Measurements from ENCODE around the gene IFTAP. TPM values are rescaled to one million over a fixed set of nuclear protein-coding genes. Genes with fewer than 3 reads are reported as not detected.
A peak's percentile ranks its signal among the peaks of the same experiment; 100 is the strongest.

The IFTAP gene
- total RNA-seq, 1 experiment from 2014 or later: 25.3 TPM

- no peak for DNase-seq (ENCODE audit: low spot score)
- Histone ChIP-seq H3K4me1 (ENCODE audit: insufficient read depth, low read length, poor library complexity, severe bottlenecking) (no peaks in the 10 kb centered on the region), H3K27me3 (replicated peaks; ENCODE audit: insufficient read depth, low read depth, low read length, poor library complexity) (peaks cover 16% of the 10 kb centered on the region), H3K9me3 (ENCODE audit: low read depth, low read length, poor library complexity, severe bottlenecking) (no peaks in the 10 kb centered on the region), H3K36me3 (ENCODE audit: insufficient read depth, low read length, poor library complexity, severe bottlenecking) (no peaks in the 10 kb centered on the region), H3K4me3 (ENCODE audit: low read depth, low read length, poor library complexity, severe bottlenecking) (no peak overlapping the region), H3K27ac (ENCODE audit: low read depth, low read length, poor library complexity, severe bottlenecking) (no peak overlapping the region)
- no TSS peak for BruUV-seq (replicated peaks)
- intact Hi-C loops (cut with micrococcal nuclease; ENCODE audit: unreplicated experiment): no loop called here
- ChIA-PET POLR2A (ENCODE audit: low non-redundant PET) (no interaction called here), CTCF (no interaction called here)
- no peak for TF ChIP-seq CTCF (conservative IDR thresholded peaks at IDR 0.05; ENCODE audit: low read depth, low read length)
- no peak for TF ChIP-seq EZH2 (IDR thresholded peaks at IDR 0.05; ENCODE audit: borderline replicate concordance, low read depth, low read length, poor library complexity, severe bottlenecking)
Measured at GRCh38 chr11:36557991-36558390, 36.3 kb upstream of the IFTAP start.

- POLR2A ChIA-PET (ENCODE audit: low non-redundant PET): no interaction called here
Measured at GRCh38 chr11:36558571-36559413, 35.5 kb upstream of the IFTAP start.

GRCh38 chr11:36564376-36565030 is 29.8 kb upstream of the IFTAP start:
- H3K36me3 ChIP-seq (ENCODE audit: insufficient read depth, low read length, poor library complexity, severe bottlenecking): no peaks in the 10 kb centered on the region
- ChIA-PET CTCF (interaction anchor here (0.5 to 6.3 kb wide), 16 partner anchors 10 to 272 kb away, joined by 3 to 115 read pairs (median 4); no protein-coding TSS in a partner anchor), POLR2A (ENCODE audit: low non-redundant PET) (no interaction called here)
- peak; percentile 94 for DNase-seq (ENCODE audit: low spot score)
- no peak overlapping the region for H3K27ac ChIP-seq (ENCODE audit: low read depth, low read length, poor library complexity, severe bottlenecking)
- H3K27me3 ChIP-seq (replicated peaks; ENCODE audit: insufficient read depth, low read depth, low read length, poor library complexity): peaks cover 42% of the 10 kb centered on the region
- peak overlapping the region; percentile 30 for H3K4me3 ChIP-seq (ENCODE audit: low read depth, low read length, poor library complexity, severe bottlenecking)
- no peaks in the 10 kb centered on the region for H3K4me1 ChIP-seq (ENCODE audit: insufficient read depth, low read length, poor library complexity, severe bottlenecking)
- peak; percentile 19 for TF ChIP-seq EZH2 (IDR thresholded peaks at IDR 0.05; ENCODE audit: borderline replicate concordance, low read depth, low read length, poor library complexity, severe bottlenecking)
- peak; percentile 99 for TF ChIP-seq CTCF (conservative IDR thresholded peaks at IDR 0.05; ENCODE audit: low read depth, low read length)
- no TSS peak for BruUV-seq (replicated peaks)
- H3K9me3 ChIP-seq (ENCODE audit: low read depth, low read length, poor library complexity, severe bottlenecking): no peaks in the 10 kb centered on the region
- intact Hi-C loops (cut with micrococcal nuclease; ENCODE audit: unreplicated experiment): loop anchor here (1.0 kb wide), 3 partner anchors 58 to 183 kb away; no protein-coding TSS in a partner anchor

More at GRCh38 chr11:36558571-36559413, 35.5 kb upstream of the IFTAP start:
- TF ChIP-seq EZH2 (IDR thresholded peaks at IDR 0.05; ENCODE audit: borderline replicate concordance, low read depth, low read length, poor library complexity, severe bottlenecking) (no peak), CTCF (conservative IDR thresholded peaks at IDR 0.05; ENCODE audit: low read depth, low read length) (no peak)
- CTCF ChIA-PET: no interaction called here
- DNase-seq (ENCODE audit: low spot score): no peak
- Histone ChIP-seq H3K36me3 (ENCODE audit: insufficient read depth, low read length, poor library complexity, severe bottlenecking) (no peaks in the 10 kb centered on the region), H3K9me3 (ENCODE audit: low read depth, low read length, poor library complexity, severe bottlenecking) (no peaks in the 10 kb centered on the region), H3K4me1 (ENCODE audit: insufficient read depth, low read length, poor library complexity, severe bottlenecking) (no peaks in the 10 kb centered on the region), H3K4me3 (ENCODE audit: low read depth, low read length, poor library complexity, severe bottlenecking) (no peak overlapping the region), H3K27ac (ENCODE audit: low read depth, low read length, poor library complexity, severe bottlenecking) (no peak overlapping the region), H3K27me3 (replicated peaks; ENCODE audit: insufficient read depth, low read depth, low read length, poor library complexity) (peaks cover 16% of the 10 kb centered on the region)
- intact Hi-C loops (cut with micrococcal nuclease; ENCODE audit: unreplicated experiment): no loop called here
- no TSS peak for BruUV-seq (replicated peaks)
